ENCODE data around the gene MTCH1. TPM values are rescaled to one million over a fixed set of nuclear protein-coding genes. Genes with fewer than 3 reads are reported as not detected.

The MTCH1 gene
- total and polyA plus RNA-seq, 4 experiments from 2014 or later, result 94.1 to 151 (median 134) TPM

DNA sequence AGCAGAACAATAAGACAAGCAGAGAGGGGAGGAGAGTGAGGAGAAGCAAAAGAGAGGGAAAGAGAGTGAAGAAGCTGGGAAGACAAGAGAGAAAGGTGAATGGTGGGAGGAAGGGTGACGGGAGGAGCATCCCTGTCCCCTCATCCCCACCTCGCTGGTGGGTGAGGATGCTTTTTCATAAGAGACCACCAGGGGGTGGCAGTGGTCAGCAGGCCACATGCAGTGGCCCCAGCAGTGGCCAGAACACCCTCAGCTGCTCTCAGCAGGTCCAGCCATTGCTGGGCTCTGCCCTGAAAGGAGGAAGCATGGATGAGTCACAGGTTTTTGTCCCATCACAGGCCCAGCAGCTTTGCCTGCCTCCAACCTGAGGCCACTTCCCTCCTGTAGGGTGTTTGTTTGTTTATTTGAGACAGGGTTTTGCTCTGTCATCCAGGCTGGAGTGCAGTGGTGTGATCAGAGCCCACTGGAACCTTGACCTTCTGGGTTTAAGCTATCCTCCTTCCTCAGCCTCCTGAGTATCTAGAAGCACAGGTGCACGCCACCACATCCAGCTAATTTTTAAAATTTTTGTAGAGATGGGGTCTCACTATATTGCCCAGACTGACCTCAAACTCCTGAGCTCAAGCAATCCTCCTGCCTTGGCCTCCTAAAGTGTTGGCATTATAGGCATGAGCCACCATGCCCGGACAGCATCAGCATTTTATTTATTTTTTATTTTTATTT lies 43.4 kb upstream of the MTCH1 start:
- Mint-ChIP-seq H3K4me3 (peak overlapping the region in 1 of 8 donors; percentile 35), H3K4me1 (peaks cover 14 to 40% (median 30%) of the 10 kb centered on the region in 4 donors), H3K36me3 (no peaks in the 10 kb centered on the region), H3K9me3 (peaks cover 0 to 3% (median 0%) of the 10 kb centered on the region in 8 donors), H3K27ac (peak overlapping the region in 6 of 7 donors; percentile 10 to 82 (median 25)), H3K27me3 (no peaks in the 10 kb centered on the region)
- H3K9me3 ChIP-seq (ENCODE audit: control insufficient read depth in 1 of 2, low read length in 2 of 2), result no peaks in the 10 kb centered on the region
- H3K27ac ChIP-seq (ENCODE audit: low read depth, low read length), result no peak overlapping the region
- no peaks in the 10 kb centered on the region for H3K27me3 ChIP-seq (ENCODE audit: insufficient read depth, low read length)
- CTCF ChIA-PET (ENCODE audit: partially characterized antibody), result interaction anchor here (0.6 to 18.9 kb wide), 12 partner anchors 10 to 286 kb away, joined by 3 to 1184 read pairs (median 13); partner anchors contain the start of gene PIM1
- intact Hi-C loops (cut with micrococcal nuclease), result loop anchor here (1.0 kb wide), 2 partner anchors 143 to 179 kb away; no protein-coding TSS in a partner anchor
- H3K36me3 ChIP-seq (ENCODE audit: insufficient read depth, low read length), result no peaks in the 10 kb centered on the region
- H3K4me1 ChIP-seq (ENCODE audit: insufficient read depth, low read length), result peaks cover 17% of the 10 kb centered on the region
- peak in 3 of 5 donors; percentile 19 to 39 (median 38) for DNase-seq
- POLR2A ChIA-PET (ENCODE audit: partially characterized antibody), result interaction anchor here (0.5 to 16.2 kb wide), 8 partner anchors 8 to 180 kb away, joined by 3 to 394 read pairs (median 8); partner anchors contain the start of gene PIM1
- H3K4me3 ChIP-seq (ENCODE audit: low read length in 2 of 2), result no peak overlapping the region

DNA sequence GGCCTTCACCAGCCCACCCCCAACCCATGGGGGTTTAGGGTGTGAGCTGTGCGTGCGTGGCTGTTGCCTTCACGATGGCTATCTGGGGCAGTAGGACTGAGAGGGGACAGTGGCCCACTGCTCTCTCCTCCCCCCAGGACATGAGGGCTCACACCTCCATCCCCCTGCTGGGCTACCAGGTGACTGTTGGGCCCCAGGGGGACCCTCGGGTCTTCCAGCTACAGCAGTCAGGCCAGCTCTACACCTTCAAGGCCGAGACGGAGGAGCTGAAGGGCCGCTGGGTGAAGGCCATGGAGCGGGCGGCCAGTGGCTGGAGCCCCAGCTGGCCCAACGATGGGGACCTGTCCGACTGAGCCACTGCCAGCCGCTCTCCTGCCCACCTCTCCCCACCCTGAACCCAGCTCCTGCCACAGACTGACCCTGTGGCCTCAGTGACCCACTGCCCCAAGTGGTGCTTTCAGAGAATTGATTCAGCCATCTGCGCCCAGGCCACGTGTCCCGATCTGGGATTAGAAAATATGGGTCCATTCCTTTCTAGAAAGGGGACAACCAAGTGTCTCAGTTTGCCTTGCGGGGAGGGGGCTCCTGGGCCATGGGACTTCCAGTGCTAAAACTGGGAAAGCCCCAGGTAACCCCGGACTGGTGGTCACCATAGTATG lies 41.9 kb upstream of the MTCH1 start:
- H3K4me1 Mint-ChIP-seq, result peaks cover 18 to 39% (median 30%) of the 10 kb centered on the region in 4 donors
- H3K27me3 Mint-ChIP-seq, result no peaks in the 10 kb centered on the region
- no peak overlapping the region for H3K27ac Mint-ChIP-seq
- intact Hi-C loops (cut with micrococcal nuclease), result no loop called here
- no peaks in the 10 kb centered on the region for H3K36me3 ChIP-seq (ENCODE audit: insufficient read depth, low read length)
- no peaks in the 10 kb centered on the region for H3K36me3 Mint-ChIP-seq
- H3K9me3 ChIP-seq (ENCODE audit: control insufficient read depth in 1 of 2, low read length in 2 of 2), result no peaks in the 10 kb centered on the region
- no peak for DNase-seq
- H3K27me3 ChIP-seq (ENCODE audit: insufficient read depth, low read length), result no peaks in the 10 kb centered on the region
- H3K4me1 ChIP-seq (ENCODE audit: insufficient read depth, low read length), result peaks cover 23% of the 10 kb centered on the region
- no peak overlapping the region for H3K4me3 Mint-ChIP-seq
- ChIA-PET CTCF (ENCODE audit: partially characterized antibody) (interaction anchor here (1.0 to 18.9 kb wide), 10 partner anchors 8 to 268 kb away, joined by 3 to 1184 read pairs (median 25); partner anchors contain the start of gene PIM1), POLR2A (ENCODE audit: partially characterized antibody) (interaction anchor here (3.7 to 16.2 kb wide), 3 partner anchors 23 to 181 kb away, joined by 19 to 394 read pairs (median 23); partner anchors contain the start of gene PIM1)
- peaks cover 0 to 3% (median 0%) of the 10 kb centered on the region in 8 donors for H3K9me3 Mint-ChIP-seq
- H3K27ac ChIP-seq (ENCODE audit: low read depth, low read length), result no peak overlapping the region
- H3K4me3 ChIP-seq (ENCODE audit: low read length in 2 of 2), result no peak overlapping the region

DNA sequence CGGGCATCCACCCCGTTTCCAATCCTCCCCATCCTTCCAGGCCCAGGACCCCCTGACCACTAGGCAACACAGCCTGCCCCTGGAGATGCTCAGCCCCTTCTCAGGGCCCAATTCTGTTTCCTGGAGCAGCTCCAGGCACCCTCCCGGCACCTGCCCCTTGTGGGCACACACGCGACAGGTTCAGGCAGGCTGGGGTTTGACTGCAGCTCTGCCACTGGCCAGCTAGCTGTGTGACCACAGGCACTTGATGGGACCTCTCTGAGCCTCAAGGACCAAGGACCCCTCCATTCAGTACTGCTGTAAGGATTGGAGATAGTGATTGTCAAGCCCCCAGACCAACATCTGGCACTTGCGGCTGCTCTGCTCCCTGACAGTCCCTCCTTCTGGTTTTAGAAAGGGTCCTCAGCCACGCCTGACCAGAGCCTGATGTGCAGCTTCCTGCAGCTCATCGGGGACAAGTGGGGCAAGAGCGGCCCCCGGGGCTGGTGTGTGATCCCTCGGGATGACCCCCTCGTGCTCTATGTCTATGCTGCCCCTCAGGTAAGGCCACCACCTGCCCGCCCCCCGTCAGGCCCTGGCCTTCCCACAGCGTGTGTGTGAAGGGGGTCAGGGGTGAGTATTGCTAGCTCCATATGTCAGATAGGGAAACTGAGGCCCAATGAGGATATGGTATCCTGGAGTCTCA lies 41.2 kb upstream of the MTCH1 start:
- Histone ChIP-seq H3K27me3 (ENCODE audit: insufficient read depth, low read length) (no peaks in the 10 kb centered on the region), H3K4me1 (ENCODE audit: insufficient read depth, low read length) (peaks cover 31% of the 10 kb centered on the region), H3K36me3 (ENCODE audit: insufficient read depth, low read length) (no peaks in the 10 kb centered on the region), H3K9me3 (ENCODE audit: control insufficient read depth in 1 of 2, low read length in 2 of 2) (no peaks in the 10 kb centered on the region), H3K4me3 (ENCODE audit: low read length in 2 of 2) (no peak overlapping the region), H3K27ac (ENCODE audit: low read depth, low read length) (no peak overlapping the region)
- H3K4me1 Mint-ChIP-seq, result peaks cover 25 to 46% (median 35%) of the 10 kb centered on the region in 4 donors
- CTCF ChIA-PET (ENCODE audit: partially characterized antibody), result interaction anchor here (1.0 to 18.9 kb wide), 8 partner anchors 8 to 267 kb away, joined by 3 to 1184 read pairs (median 103); partner anchors contain the start of gene PIM1
- peaks cover 0 to 3% (median 0%) of the 10 kb centered on the region in 8 donors for H3K9me3 Mint-ChIP-seq
- no peaks in the 10 kb centered on the region for H3K27me3 Mint-ChIP-seq
- POLR2A ChIA-PET (ENCODE audit: partially characterized antibody), result interaction anchor here (0.6 to 16.2 kb wide), 5 partner anchors 11 to 722 kb away, joined by 3 to 394 read pairs (median 3); partner anchors contain the start of gene PIM1
- intact Hi-C loops (cut with micrococcal nuclease), result no loop called here
- no peak overlapping the region for H3K4me3 Mint-ChIP-seq
- DNase-seq, result no peak
- no peaks in the 10 kb centered on the region for H3K36me3 Mint-ChIP-seq
- H3K27ac Mint-ChIP-seq, result peak overlapping the region in 1 of 7 donors; percentile 64

DNA sequence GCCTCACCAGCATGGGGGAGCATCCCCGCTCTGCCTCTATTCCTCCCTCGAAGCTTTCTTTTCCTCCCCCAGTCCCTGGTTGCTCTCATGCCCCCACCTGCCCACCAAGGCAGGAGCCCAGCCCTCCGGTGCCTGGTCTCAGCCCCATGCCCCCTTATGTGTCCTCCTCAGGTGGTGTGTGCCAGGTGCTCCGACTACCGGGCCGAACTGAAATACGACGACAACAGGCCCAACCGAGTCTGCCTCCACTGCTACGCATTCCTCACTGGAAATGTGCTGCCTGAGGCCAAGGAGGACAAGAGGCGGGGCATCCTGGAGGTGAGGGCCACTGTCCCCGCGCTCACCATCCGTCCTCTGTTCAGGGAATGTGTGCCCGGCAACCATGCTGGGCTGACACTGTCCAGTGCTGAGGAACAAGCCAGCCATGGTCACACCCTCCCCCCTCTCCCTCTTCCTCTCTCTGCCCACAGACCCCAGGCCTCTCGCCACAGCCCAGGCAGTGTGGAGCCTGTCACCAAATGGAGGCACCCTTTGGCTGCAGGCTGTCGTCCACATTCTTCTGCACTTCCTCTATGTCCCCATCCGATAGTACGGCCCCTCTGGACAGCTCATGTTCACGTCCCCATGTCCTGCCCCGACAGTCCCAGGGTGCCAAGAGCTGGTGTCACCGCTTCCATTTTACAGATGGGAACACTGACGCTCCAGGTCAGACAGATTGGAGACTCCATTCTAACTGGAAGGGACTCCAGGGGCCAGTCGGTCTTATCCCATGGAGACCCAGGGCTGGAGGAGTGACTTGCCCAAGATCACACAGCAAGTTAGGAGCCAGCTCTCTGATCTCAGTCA lies 39.8 kb upstream of the MTCH1 start:
- intact Hi-C loops (cut with micrococcal nuclease), result no loop called here
- Histone ChIP-seq H3K4me3 (ENCODE audit: low read length in 2 of 2) (no peak overlapping the region), H3K27me3 (ENCODE audit: insufficient read depth, low read length) (no peaks in the 10 kb centered on the region), H3K4me1 (ENCODE audit: insufficient read depth, low read length) (peaks cover 44% of the 10 kb centered on the region), H3K27ac (ENCODE audit: low read depth, low read length) (no peak overlapping the region), H3K36me3 (ENCODE audit: insufficient read depth, low read length) (no peaks in the 10 kb centered on the region), H3K9me3 (ENCODE audit: control insufficient read depth in 1 of 2, low read length in 2 of 2) (no peaks in the 10 kb centered on the region)
- H3K9me3 Mint-ChIP-seq, result peaks cover 0 to 3% (median 0%) of the 10 kb centered on the region in 8 donors
- H3K27ac Mint-ChIP-seq, result peak overlapping the region in 3 of 7 donors; percentile 1 to 81 (median 24)
- H3K4me3 Mint-ChIP-seq, result no peak overlapping the region
- DNase-seq, result no peak
- POLR2A ChIA-PET (ENCODE audit: partially characterized antibody), result interaction anchor here (1.1 to 16.2 kb wide), 3 partner anchors 24 to 147 kb away, joined by 3 to 394 read pairs (median 57); partner anchors contain the start of gene PIM1
- peaks cover 32 to 59% (median 44%) of the 10 kb centered on the region in 4 donors for H3K4me1 Mint-ChIP-seq
- no peaks in the 10 kb centered on the region for H3K36me3 Mint-ChIP-seq
- CTCF ChIA-PET (ENCODE audit: partially characterized antibody), result interaction anchor here (0.8 to 18.9 kb wide), 7 partner anchors 6 to 183 kb away, joined by 3 to 1184 read pairs (median 126); partner anchors contain the start of gene PIM1
- no peaks in the 10 kb centered on the region for H3K27me3 Mint-ChIP-seq

DNA sequence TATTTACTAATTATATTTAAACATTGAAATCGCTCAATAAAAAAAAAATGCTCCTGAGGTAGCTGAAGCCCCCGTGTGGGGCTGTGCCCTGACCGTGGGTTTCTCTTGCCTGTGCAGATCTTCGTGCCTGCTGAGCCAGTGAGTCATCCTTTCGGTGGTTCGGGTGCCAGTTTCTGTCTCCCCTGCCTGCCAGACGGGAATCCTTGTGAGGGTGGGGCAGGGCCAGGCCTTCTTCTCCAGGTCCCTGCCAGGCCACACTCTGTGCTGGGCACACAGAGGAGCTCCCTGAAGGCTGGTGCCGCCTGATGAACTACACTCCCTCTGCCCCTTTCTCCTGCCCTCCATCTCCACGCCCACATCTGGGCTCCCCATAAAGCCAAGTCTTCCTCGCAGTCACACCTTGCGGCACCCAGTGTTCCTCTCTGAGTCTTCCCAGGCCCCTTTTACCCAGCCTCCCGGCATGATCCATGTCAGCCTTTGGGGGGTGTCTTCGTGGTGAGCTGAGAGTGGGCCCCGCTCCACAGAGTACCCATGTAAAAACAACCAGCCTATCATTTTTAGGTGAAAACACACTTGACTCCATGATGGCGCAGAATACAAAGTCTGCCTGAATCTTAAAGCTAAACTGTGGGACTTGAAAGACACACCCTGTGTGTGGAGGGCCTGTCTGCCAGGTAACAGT lies 38.8 kb upstream of the MTCH1 start:
- H3K4me1 Mint-ChIP-seq, result peaks cover 34 to 56% (median 43%) of the 10 kb centered on the region in 4 donors
- no peak overlapping the region for H3K4me3 Mint-ChIP-seq
- H3K9me3 Mint-ChIP-seq, result peaks cover 0 to 2% (median 0%) of the 10 kb centered on the region in 8 donors
- H3K4me3 ChIP-seq (ENCODE audit: low read length in 2 of 2), result no peak overlapping the region
- no peaks in the 10 kb centered on the region for H3K9me3 ChIP-seq (ENCODE audit: control insufficient read depth in 1 of 2, low read length in 2 of 2)
- intact Hi-C loops (cut with micrococcal nuclease), result no loop called here
- no peaks in the 10 kb centered on the region for H3K27me3 ChIP-seq (ENCODE audit: insufficient read depth, low read length)
- H3K36me3 ChIP-seq (ENCODE audit: insufficient read depth, low read length), result no peaks in the 10 kb centered on the region
- H3K27me3 Mint-ChIP-seq, result no peaks in the 10 kb centered on the region
- H3K4me1 ChIP-seq (ENCODE audit: insufficient read depth, low read length), result peaks cover 46% of the 10 kb centered on the region
- POLR2A ChIA-PET (ENCODE audit: partially characterized antibody), result interaction anchor here (5.4 to 16.2 kb wide), 2 partner anchors 25 to 148 kb away, joined by 57 to 394 read pairs; partner anchors contain the start of gene PIM1
- DNase-seq, result no peak
- no peaks in the 10 kb centered on the region for H3K36me3 Mint-ChIP-seq
- H3K27ac Mint-ChIP-seq, result peak overlapping the region in 6 of 7 donors; percentile 39 to 77 (median 56)
- H3K27ac ChIP-seq (ENCODE audit: low read depth, low read length), result no peak overlapping the region
- CTCF ChIA-PET (ENCODE audit: partially characterized antibody), result interaction anchor here (0.9 to 18.9 kb wide), 8 partner anchors 18 to 266 kb away, joined by 3 to 1184 read pairs (median 4); partner anchors contain the start of gene PIM1
